HG03196 (cell line): Measurements from ENCODE around the gene LYRM9.
"Not testable (repeated sequence)": the region's sequence is repeated elsewhere in the genome, so short reads cannot be mapped to it uniquely, and the experiment has no call there.

Experiments
- ATAC-seq: cut with Tn5 transposase; IDR thresholded peaks from one replicate; pipeline ENCODE4 v1.9.1; 2021; ENCODE audit not compliant: unreplicated experiment

LYRM9 gene

DNA sequence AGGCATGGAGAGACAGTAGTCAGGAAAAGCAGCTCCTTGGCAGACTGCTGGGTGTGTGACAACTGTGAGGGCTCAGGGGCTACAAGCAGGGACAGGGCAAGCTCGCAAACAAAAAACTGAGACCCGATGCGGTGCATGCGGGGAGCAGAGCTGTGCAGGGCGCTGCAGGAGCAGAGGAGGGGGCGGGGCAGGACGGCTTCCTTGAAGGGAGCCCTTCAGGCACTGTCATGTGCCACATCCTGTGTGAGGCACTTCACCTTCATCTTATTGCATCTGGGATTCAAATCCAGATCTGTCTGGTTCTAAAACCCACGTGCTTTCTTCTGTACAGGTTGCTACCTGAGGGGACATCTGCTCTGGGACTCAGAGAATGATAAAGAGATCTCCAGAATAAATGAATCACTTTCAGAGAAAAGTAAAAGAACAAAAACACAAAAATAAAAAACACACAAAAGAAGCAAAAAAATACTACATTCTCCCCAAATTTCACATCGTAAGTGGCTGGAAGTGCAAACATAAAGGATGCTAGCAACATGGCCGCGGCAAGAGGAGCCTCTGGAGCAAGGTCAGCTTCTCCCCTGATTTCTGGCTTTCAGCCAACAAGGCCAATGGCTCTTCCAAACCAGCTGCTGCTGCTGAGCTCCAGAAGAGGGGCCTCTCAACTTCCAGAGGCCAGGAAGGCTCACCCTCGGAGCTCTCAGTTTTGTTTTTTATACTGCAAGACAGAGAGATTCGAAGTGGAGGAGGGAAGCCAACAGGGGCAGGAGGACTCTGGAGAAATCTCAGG, 14.2 kb downstream of the LYRM9 start:
- ATAC-seq: no peak

DNA sequence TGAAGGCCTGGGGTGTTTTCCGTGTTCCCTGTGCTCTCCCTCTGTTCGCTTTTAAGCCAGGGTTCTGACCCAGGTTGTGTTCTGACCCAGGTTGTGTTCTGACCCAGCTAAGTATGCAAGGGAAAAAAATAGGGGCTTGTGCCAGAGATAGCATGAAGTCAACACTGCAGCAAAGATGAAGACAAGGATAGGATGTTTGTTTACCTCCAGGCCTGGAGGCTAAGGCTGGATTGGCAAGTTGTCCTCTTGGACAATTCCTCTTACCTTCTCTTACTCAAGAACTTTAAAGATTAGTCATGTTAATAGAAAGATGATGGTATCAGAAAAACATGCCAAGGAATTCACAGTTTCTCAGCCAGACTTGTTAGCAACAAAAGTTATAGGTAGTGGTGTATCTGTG, 19.4 kb downstream of the LYRM9 start:
- ATAC-seq: no peak

- ATAC-seq: no peak
Observed at GRCh38 chr17:27873211-27873610, 20.0 kb downstream of the LYRM9 start.

DNA sequence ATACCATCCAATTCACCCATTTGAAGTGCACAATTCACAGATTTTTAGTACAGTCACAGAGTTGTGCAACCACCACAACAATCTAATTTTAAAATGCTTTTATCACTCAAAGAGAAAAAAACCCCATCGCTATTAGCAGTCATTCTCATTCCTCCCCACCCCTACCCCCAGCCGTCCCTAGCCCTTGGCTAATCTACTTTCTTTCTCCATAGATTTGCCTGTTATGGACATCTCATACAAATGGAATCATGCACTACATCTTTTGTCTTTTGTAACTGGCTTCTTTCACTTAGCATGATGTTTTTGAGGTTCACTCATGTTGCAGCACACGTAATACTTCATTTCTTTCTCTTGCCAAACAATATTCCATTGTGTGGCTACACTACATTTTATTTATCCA, 20.4 kb downstream of the LYRM9 start:
- ATAC-seq: no peak

GRCh38 chr17:27871407-27871806, 21.8 kb downstream of the LYRM9 start:
- ATAC-seq: no peak

DNA sequence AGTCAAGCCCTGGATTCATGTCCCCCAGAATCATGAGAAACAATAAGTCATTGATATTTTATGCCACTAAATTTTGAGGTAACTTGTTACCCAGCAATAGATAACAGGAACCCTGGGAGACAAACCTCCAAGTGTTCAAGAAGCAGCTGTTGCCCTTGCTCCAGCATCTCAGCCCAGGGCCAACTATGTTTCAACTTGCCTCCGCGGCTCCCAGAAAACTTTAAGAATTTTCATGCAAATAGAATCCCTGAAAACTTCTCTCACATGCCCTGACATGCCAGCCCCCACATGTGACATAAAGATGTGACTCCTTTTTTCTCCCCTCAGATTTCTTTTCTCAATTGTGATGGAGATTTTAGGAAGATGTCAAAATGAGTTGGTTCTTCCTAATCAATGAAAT, 22.8 kb downstream of the LYRM9 start:
- ATAC-seq: no peak

DNA sequence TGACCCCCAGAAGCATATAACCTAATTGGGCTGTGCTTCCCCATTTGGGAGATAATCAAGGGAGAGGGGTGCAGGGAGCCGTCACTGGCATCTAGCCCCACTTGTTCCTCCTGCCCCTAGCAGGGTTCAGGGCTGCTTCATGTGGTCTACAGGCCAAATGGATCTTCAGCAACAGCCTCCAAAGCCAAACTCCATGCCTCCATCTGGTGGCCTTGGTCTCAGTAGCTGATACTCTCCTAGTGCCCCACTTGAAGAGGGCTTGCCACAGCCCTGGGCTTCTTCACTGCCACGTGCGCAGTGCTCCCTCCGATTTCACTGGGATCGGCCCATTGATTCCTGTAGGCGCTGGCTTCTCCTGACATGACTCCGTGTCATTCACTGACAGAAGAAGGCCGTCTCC, 24.6 kb downstream of the LYRM9 start:
- ATAC-seq: no peak

DNA sequence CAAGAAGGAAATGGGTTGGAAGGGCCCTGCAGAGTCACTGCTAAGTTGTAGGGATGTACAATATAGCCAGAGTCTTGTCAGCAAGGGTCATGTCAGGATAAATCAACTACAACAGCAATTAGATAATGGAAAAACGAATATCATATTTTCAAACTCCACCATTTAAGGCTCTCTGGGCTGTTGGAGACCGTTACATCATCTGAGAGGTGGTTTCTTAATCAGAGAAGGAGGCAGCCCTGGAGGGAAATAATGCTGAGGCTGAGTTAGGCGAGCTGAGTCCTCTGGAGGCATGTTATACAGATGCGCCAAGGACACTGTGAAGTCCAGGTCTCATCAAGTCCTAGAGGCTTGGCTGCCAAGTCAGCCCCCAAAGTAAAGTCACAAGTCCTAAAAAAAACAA, 30.3 kb downstream of the LYRM9 start:
- no peak for ATAC-seq

DNA sequence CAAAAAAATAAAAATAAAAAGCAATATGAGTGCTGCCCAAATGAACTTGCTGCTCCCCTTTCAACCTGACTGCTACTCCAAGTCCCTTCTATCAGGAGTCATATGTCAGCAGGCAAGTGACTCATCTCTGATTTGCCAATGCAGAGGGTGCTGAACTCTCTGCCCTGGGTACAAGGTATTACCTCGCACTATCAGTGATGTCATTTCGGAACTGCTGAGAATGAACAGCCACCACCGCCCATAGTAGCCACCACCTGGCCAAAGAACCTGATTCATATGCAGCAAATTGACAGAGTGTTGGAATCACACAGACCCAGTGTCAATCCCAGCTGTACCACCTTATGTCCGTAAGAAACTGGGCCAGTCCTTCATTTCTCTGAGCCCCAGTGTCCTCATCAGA, 31.2 kb downstream of the LYRM9 start:
- ATAC-seq: no peak

DNA sequence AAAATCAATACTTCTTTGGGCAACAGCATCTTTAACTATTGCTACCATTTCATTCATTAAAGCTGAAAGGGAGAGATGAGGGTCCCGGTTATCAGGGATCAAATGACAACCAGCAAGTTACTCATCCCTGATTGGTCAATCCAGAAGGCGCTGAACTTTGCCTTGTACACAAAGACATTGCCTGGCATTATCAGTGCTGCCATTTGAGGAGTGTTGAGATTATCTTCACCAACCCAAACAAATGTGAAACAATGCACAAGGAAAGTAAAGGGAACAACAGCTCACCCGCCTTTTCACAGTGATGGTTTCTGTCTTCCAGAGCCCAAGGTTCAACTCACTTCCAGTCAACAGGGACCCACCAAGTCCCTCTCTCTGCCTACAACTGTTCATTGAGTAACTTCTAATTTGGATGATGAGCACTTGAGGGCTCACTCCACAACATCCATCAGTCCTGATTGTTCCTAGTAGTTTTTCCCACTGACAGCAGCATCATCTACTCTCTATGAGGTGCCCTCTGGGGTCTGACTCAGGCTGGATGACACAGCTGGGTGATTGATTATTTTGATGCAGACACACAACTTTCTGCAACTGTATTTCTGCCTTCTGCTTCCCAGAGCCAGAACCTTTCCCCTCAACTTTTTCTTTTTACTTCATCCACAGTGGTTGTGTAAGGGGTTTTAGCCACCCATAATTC, 32.0 kb downstream of the LYRM9 start:
- no peak for ATAC-seq

DNA sequence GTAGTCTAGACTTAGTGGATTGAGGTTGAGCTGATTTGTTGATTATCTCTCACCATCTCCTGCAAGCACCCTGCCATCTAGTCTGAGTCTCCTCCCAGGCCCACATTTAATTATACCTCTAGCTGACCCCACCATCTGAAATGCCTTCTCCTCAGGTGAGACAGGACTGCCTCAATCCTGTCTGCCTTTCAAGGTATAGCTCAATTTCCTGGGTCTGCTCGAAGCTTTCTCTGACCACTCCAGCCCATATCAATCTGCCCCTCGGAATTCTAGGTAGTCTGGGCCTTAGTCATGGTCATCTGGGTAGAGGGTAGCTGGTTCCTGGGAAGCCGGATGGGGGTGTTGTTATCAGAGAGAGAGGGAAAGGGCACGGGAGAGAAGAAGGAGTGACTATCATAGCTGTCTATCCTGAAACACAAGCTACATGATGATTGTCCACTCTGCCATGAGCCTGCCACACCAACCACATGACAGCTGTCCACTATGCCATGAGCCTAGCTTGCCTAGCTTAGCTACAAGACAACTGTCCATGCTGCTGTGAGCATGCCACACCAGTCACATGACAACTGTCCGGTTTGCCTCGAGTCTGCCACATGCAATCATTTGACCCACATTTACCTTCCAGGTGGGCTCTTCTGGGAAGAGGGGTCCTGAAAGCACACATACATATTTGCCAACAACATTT, 34.4 kb downstream of the LYRM9 start:
- no peak for ATAC-seq

- ATAC-seq: no peak
Observed at GRCh38 chr17:27856676-27857432, 36.3 kb downstream of the LYRM9 start.

GRCh38 chr17:27855454-27855853, 37.7 kb downstream of the LYRM9 start:
- no peak for ATAC-seq

- no peak for ATAC-seq
Observed at GRCh38 chr17:27854163-27854562, 39.0 kb downstream of the LYRM9 start.

DNA sequence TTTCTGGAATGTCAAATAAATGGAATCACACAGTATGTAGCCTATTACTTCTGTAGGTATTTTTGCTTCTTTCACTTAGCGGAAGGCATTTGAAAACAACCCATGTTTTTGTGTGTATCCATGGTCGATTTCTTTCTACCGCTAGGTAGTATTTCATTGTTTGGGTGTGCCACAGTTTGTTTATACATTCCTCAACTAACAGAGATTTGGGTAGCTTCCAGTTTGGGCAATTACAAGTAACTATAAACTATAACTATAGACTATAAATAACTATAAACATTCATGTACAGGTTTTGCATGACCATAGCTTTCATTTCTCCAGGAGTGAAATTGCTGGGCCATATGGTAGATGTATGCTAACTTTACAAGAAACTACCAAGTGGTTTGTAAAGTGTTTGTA, 40.1 kb downstream of the LYRM9 start:
- ATAC-seq: no peak

- ATAC-seq: no peak
Observed at GRCh38 chr17:27849474-27850185, 43.5 kb downstream of the LYRM9 start.

- no peak for ATAC-seq
Observed at GRCh38 chr17:27848931-27849330, 44.2 kb downstream of the LYRM9 start.

DNA sequence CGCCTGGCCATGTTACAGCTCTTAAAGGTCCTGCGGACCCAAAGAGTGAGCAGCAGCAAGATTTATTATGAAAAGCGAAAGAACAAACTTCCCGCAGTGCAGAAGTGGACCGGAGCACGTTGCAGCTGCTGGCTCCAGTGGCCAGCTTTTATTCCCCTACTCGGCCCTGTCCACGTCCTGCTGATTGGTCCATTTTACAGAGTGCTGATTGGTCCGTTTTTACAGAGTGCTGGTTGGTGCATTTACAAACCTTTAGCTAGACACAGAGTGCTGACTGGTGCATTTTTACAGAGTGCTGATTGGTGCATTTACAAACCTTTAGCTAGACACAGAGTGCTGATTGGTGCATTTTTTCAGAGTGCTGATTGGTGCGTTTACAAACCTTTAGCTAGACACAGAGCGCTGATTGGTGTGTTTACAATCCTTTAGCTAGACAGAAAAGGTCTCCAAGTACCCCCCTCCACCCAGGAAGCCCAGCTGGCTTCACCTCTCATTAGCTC, 46.3 kb downstream of the LYRM9 start:
- not testable (repeated sequence) for ATAC-seq

- no peak for ATAC-seq
Observed at GRCh38 chr17:27846042-27846655, 47.0 kb downstream of the LYRM9 start.
